Testis (tissue), 3 donors: ENCODE measurements around the gene FBH1. TPM values are rescaled to one million over a fixed set of nuclear protein-coding genes. Genes with fewer than 3 reads are reported as not detected.
A peak's percentile ranks its signal among the peaks of the same experiment; 100 is the strongest.
"Not testable (repeated sequence)": the region's sequence is repeated elsewhere in the genome, so short reads cannot be mapped to it uniquely, and the experiment has no call there.

Experiments used
- DNase-seq: peaks from one replicate; pipeline ENCODE4 v3.0.0-alpha.2; 2019
- H3K27ac ChIP-seq, 2 donors: fragments of 200-600 bp; sonication (generic); one replicate each; pipeline ENCODE4 v1.5.1; 2019
- H3K27me3 ChIP-seq: fragments of 200-600 bp; sonication (generic); one replicate; pipeline ENCODE4 v1.5.1; 2019
- H3K36me3 ChIP-seq: fragments of 200-600 bp; sonication (generic); one replicate; pipeline ENCODE4 v1.5.1; 2017; ENCODE audit warnings: low read depth; ENCODE audit errors: missing control alignments
- H3K4me1 ChIP-seq: fragments of 200-600 bp; sonication (generic); one replicate; pipeline ENCODE4 v1.5.1; 2019
- H3K4me3 ChIP-seq, 2 donors: fragments of 200-600 bp; sonication (generic); one replicate each; pipeline ENCODE4 v1.5.1; 2017 to 2019
- H3K9me3 ChIP-seq: fragments of 200-600 bp; sonication (generic); one replicate; pipeline ENCODE4 v1.5.1; 2017
- CTCF ChIP-seq, 3 experiments: fragments of 450-650 bp in 2 of 3; fragments of 200-600 bp in 1 of 3; sonication (generic) in 1 of 3; IDR thresholded peaks; one replicate each; pipeline ENCODE4 v1.5.1; 2016 to 2019; ENCODE audit warnings: antibody characterized with exemption in 3 of 3, mild to moderate bottlenecking in 2 of 3, moderate library complexity in 1 of 3
- POLR2A ChIP-seq: fragments of 450-650 bp; IDR thresholded peaks from one replicate; pipeline ENCODE4 v1.6.1; 2017; ENCODE audit warnings: antibody characterized with exemption, mild to moderate bottlenecking, moderate library complexity
- WGBS, 2 donors: methylation state at CpG; one replicate each; pipeline ENCODE4 v1.1.5; 2018; 5-methylcytosine and 5-hydroxymethylcytosine counted together
- intact Hi-C: fragments of 100-400 bp; cut with DNase I; formaldehyde crosslinking; loops from one replicate; pipeline ENCODE4 v1.15.1; 2023; ENCODE audit warnings: low total_unique reads
- polyA plus RNA-seq: library from polyadenylated mRNA; stranded (reverse); fragments of 350-450 nt; fragmentation: Illumina TruSeq; extraction: RNeasy Lipid Tissue Mini Kit (QIAGEN cat#74804); gene quantifications from one replicate; pipeline ENCODE4 v1.2.3, GENCODE V29; 2014; ENCODE audit warnings: low read depth, low replicate concordance; ENCODE audit not compliant: insufficient read depth
- total RNA-seq, 2 donors: library from RNA; depleted of rRNA; stranded (reverse); fragments of >200 nt; gene quantifications; one replicate each; pipeline ENCODE4 v1.2.3, GENCODE V29; 2016

Gene FBH1
- total and polyA plus RNA-seq, 3 donors from 2014 or later = 91.6 to 203 (median 174) TPM

GRCh38 chr10:5945561-5946418 lies 55.7 kb downstream of the FBH1 start:
- peak; percentile 27 for DNase-seq
- intact Hi-C loops = no loop called here
- TF ChIP-seq CTCF (IDR thresholded peaks at IDR 0.05) = no peak
- TF ChIP-seq POLR2A = no peak
- Histone ChIP-seq H3K4me1 (peaks cover 14% of the 10 kb centered on the region), H3K9me3 (no peaks in the 10 kb centered on the region), H3K27ac (peak overlapping the region in 1 of 2 donors; percentile 80), H3K36me3 (no peaks in the 10 kb centered on the region), H3K27me3 (no peaks in the 10 kb centered on the region), H3K4me3 (no peak overlapping the region)
- 41 to 62% methylated on average over 21 of the region's 21 CpGs for WGBS, 2 donors

GRCh38 chr10:5946419-5946775 lies 56.4 kb downstream of the FBH1 start:
- H3K9me3 ChIP-seq, H3K36me3 ChIP-seq, DNase-seq, H3K27me3 ChIP-seq, H3K4me3 ChIP-seq, intact Hi-C loops: not testable (repeated sequence)
- WGBS, 2 donors = 93 to 95% methylated on average over 10 of the region's 10 CpGs
- H3K4me1 ChIP-seq = peaks cover 14% of the 10 kb centered on the region
- H3K27ac ChIP-seq = peak overlapping the region in 1 of 2 donors; percentile 80

- Histone ChIP-seq H3K9me3 (no peaks in the 10 kb centered on the region), H3K4me1 (peaks cover 14% of the 10 kb centered on the region), H3K36me3 (no peaks in the 10 kb centered on the region), H3K4me3 (no peak overlapping the region), H3K27ac (no peak overlapping the region), H3K27me3 (no peaks in the 10 kb centered on the region)
- WGBS, 2 donors = 81 to 84% methylated on average over 8 of the region's 8 CpGs
- TF ChIP-seq CTCF (IDR thresholded peaks at IDR 0.05) (no peak), POLR2A (no peak)
- no peak for DNase-seq
- intact Hi-C loops = no loop called here
Observed at GRCh38 chr10:5946786-5947185, 56.7 kb downstream of the FBH1 start.

- Histone ChIP-seq H3K4me1 (peaks cover 14% of the 10 kb centered on the region), H3K27ac (no peak overlapping the region), H3K4me3 (no peak overlapping the region), H3K36me3 (no peaks in the 10 kb centered on the region), H3K9me3 (no peaks in the 10 kb centered on the region), H3K27me3 (no peaks in the 10 kb centered on the region)
- DNase-seq = no peak
- TF ChIP-seq POLR2A (no peak), CTCF (IDR thresholded peaks at IDR 0.05) (no peak)
- intact Hi-C loops = no loop called here
- 91 to 92% methylated on average over 17 of the region's 17 CpGs for WGBS, 2 donors
Observed at GRCh38 chr10:5947471-5948207, 57.6 kb downstream of the FBH1 start.

GRCh38 chr10:5948208-5948585 lies 58.2 kb downstream of the FBH1 start:
- Histone ChIP-seq H3K4me1 (peaks cover 14% of the 10 kb centered on the region), H3K9me3 (no peaks in the 10 kb centered on the region), H3K4me3 (no peak overlapping the region), H3K27me3 (no peaks in the 10 kb centered on the region), H3K27ac (no peak overlapping the region), H3K36me3 (no peaks in the 10 kb centered on the region)
- WGBS, 2 donors = 62 to 90% methylated on average over 4 to 6 of the region's 6 CpGs
- no peak for TF ChIP-seq POLR2A
- no peak for TF ChIP-seq CTCF (IDR thresholded peaks at IDR 0.05)
- intact Hi-C loops = no loop called here
- DNase-seq = no peak
